Liver (tissue), 9 donors: ENCODE data around the gene PSEN2. TPM values are rescaled to one million over a fixed set of nuclear protein-coding genes. Genes with fewer than 3 reads are reported as not detected.
A peak's percentile ranks its signal among the peaks of the same experiment; 100 is the strongest.

Experiments used
- DNase-seq: peaks from one replicate; pipeline ENCODE4 v3.0.0-alpha.2; 2017; ENCODE audit warnings: low spot score
- H3K27ac ChIP-seq, 2 donors: one replicate each; pipeline ENCODE4 v1.7.0; 2013; ENCODE audit warnings: inconsistent platforms in 2 of 2, low read length in 2 of 2, control low read depth in 1 of 2, low read depth in 1 of 2, mild to moderate bottlenecking in 1 of 2
- H3K27me3 ChIP-seq, 4 donors: one replicate each; pipeline versions ENCODE4 v1.6.1 to v1.7.0; 2013; ENCODE audit warnings: low read length in 3 of 4, inconsistent platforms in 1 of 4, mild to moderate bottlenecking in 1 of 4, moderate library complexity in 1 of 4; ENCODE audit not compliant: control insufficient read depth in 4 of 4, insufficient read depth in 4 of 4
- H3K36me3 ChIP-seq, 4 donors: one replicate each; pipeline versions ENCODE4 v1.6.1 to v1.7.0; 2013; ENCODE audit warnings: low read length in 3 of 4, mild to moderate bottlenecking in 3 of 4, low read depth in 1 of 4, moderate library complexity in 1 of 4; ENCODE audit not compliant: control insufficient read depth in 4 of 4, insufficient read depth in 3 of 4
- H3K4me1 ChIP-seq, 4 donors: one replicate each; pipeline versions ENCODE4 v1.6.1 to v1.7.0; 2013; ENCODE audit warnings: low read length in 3 of 4, mild to moderate bottlenecking in 3 of 4, moderate library complexity in 1 of 4; ENCODE audit not compliant: control insufficient read depth in 4 of 4, insufficient read depth in 4 of 4
- H3K4me3 ChIP-seq, 3 donors: one replicate each; pipeline versions ENCODE4 v1.6.1 to v1.7.0; 2013; ENCODE audit warnings: low read length in 3 of 3, control low read depth in 1 of 3, low read depth in 1 of 3, mild to moderate bottlenecking in 1 of 3
- H3K9ac ChIP-seq, 2 donors: one replicate each; pipeline ENCODE4 v1.7.0; 2013; ENCODE audit warnings: low read length in 2 of 2, mild to moderate bottlenecking in 2 of 2, moderate library complexity in 2 of 2, control low read depth in 1 of 2, low read depth in 1 of 2
- H3K9me3 ChIP-seq, 4 donors: one replicate each; pipeline versions ENCODE4 v1.6.1 to v1.7.0; 2013; ENCODE audit warnings: low read length in 3 of 4; ENCODE audit not compliant: control insufficient read depth in 4 of 4
- EGR1 ChIP-seq, 2 donors: IDR thresholded peaks; 2 replicates each; pipeline ENCODE4 v1.6.1; 2016 to 2018; ENCODE audit warnings: antibody characterized with exemption in 2 of 2, low read depth in 2 of 2
- FOXA2 ChIP-seq: IDR thresholded peaks from 2 replicates; pipeline ENCODE4 v1.6.1; 2016; ENCODE audit warnings: antibody characterized with exemption
- GABPA ChIP-seq, 2 donors: IDR thresholded peaks in 1 of 2; conservative IDR thresholded peaks in 1 of 2; 2 replicates each; pipeline ENCODE4 v1.6.1; 2016; ENCODE audit warnings: antibody characterized with exemption in 2 of 2, mild to moderate bottlenecking in 1 of 2, moderate library complexity in 1 of 2
- HNF4A ChIP-seq, 2 donors: conservative IDR thresholded peaks; 2 replicates each; pipeline ENCODE4 v1.6.1; 2016; ENCODE audit warnings: antibody characterized with exemption in 2 of 2, mild to moderate bottlenecking in 2 of 2
- MAX ChIP-seq: IDR thresholded peaks from 2 replicates; pipeline ENCODE4 v1.6.1; 2016; ENCODE audit warnings: antibody characterized with exemption
- RAD21 ChIP-seq, 2 donors: IDR thresholded peaks; 2 replicates each; pipeline ENCODE4 v1.6.1; 2016; ENCODE audit warnings: antibody characterized with exemption in 2 of 2, mild to moderate bottlenecking in 2 of 2
- RXRA ChIP-seq, 2 donors: IDR thresholded peaks; 2 replicates each; pipeline ENCODE4 v1.6.1; 2017 to 2018; ENCODE audit warnings: antibody characterized with exemption in 2 of 2, mild to moderate bottlenecking in 1 of 2
- SP1 ChIP-seq: IDR thresholded peaks from 2 replicates; pipeline ENCODE4 v1.6.1; 2018; ENCODE audit warnings: antibody characterized with exemption, mild to moderate bottlenecking
- WGBS: extraction: QIAGEN DNeasy Blood & Tissue Kit; methylation state at CpG from one replicate; pipeline ENCODE4 v1.1.7; 2013; 5-methylcytosine and 5-hydroxymethylcytosine counted together
- polyA plus RNA-seq, 2 donors: library from polyadenylated mRNA; stranded (reverse) in 1 of 2; unstranded in 1 of 2; fragments of 200-250 nt in 1 of 2; fragments of >200 nt in 1 of 2; fragmentation: Nextera tagmentation in 1 of 2; extraction: Ambion mirVana in 1 of 2; gene quantifications; one replicate each; pipeline versions ENCODE4 v1.2.1 to v1.2.3, GENCODE V29; 2013 to 2015
- total RNA-seq, 2 donors: library from RNA; depleted of rRNA; stranded (reverse); fragments of >200 nt; gene quantifications; one replicate each; pipeline ENCODE4 v1.2.3, GENCODE V29; 2014
- TF ChIP-seq, protein P1 (sequence below): IDR thresholded peaks from 2 replicates; pipeline ENCODE4 v1.6.1; 2016; ENCODE audit warnings: antibody characterized with exemption
- TF ChIP-seq, protein P2 (sequence below): fragments of 150-350 bp; IDR thresholded peaks from 2 replicates; pipeline ENCODE4 v1.5.1; 2017; ENCODE audit warnings: improper control_type of control experiment, low read depth, low read length; ENCODE audit not compliant: missing input control
- TF ChIP-seq, protein P3 (sequence below): IDR thresholded peaks from 2 replicates; pipeline ENCODE4 v1.6.1; 2016; ENCODE audit warnings: antibody characterized with exemption, mild to moderate bottlenecking
- donor health status: healthy.
- donor health status: healthy.
- donor health status: healthy.
- donor health status: healthy.
- donor health status: healthy.

Gene PSEN2
- total and polyA plus RNA-seq, 4 donors, result 6.9 to 19.0 (median 10.8) TPM

GRCh38 chr1:226826479-226827261 is 43.7 kb upstream of the PSEN2 start (continued):
- TF ChIP-seq, protein P1, sequence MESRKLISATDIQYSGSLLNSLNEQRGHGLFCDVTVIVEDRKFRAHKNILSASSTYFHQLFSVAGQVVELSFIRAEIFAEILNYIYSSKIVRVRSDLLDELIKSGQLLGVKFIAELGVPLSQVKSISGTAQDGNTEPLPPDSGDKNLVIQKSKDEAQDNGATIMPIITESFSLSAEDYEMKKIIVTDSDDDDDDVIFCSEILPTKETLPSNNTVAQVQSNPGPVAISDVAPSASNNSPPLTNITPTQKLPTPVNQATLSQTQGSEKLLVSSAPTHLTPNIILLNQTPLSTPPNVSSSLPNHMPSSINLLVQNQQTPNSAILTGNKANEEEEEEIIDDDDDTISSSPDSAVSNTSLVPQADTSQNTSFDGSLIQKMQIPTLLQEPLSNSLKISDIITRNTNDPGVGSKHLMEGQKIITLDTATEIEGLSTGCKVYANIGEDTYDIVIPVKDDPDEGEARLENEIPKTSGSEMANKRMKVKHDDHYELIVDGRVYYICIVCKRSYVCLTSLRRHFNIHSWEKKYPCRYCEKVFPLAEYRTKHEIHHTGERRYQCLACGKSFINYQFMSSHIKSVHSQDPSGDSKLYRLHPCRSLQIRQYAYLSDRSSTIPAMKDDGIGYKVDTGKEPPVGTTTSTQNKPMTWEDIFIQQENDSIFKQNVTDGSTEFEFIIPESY, result no peak

DNA sequence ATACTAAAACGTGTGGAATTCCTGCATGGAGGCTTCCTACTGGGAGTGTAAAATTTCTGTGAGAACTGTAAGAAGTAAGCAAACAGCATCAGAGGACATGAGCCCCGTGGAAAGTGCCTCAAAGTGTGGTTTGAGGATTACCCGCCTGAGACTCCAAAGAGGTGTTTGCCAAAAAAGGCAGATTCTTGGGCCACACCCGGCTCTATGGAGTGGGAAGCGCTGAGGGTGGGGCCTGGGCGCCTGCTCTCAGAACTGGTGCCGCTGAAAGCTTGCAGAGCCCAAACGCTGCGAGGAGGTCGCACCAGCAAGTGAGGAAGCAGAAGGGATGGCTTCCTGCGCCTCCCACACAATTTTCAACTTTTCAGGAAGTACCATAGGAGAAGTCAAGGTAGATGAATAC is 43.0 kb upstream of the PSEN2 start:
- Histone ChIP-seq H3K36me3 (no peaks in the 10 kb centered on the region), H3K4me1 (peaks cover 0 to 1% (median 0%) of the 10 kb centered on the region in 4 donors), H3K27ac (peak overlapping the region in 1 of 2 donors; percentile 15), H3K9me3 (no peaks in the 10 kb centered on the region), H3K9ac (no peak overlapping the region), H3K4me3 (no peak overlapping the region), H3K27me3 (no peaks in the 10 kb centered on the region)
- 74% methylated on average over 11 of the region's 11 CpGs for WGBS
- TF ChIP-seq MAX, result no peak
- no peak for TF ChIP-seq GABPA (IDR thresholded peaks at IDR 0.05 in 1 of 2, conservative IDR thresholded peaks at IDR 0.05 in 1 of 2)
- no peak for TF ChIP-seq FOXA2
- TF ChIP-seq SP1, result no peak
- TF ChIP-seq, protein P1, result no peak
- no peak for TF ChIP-seq RAD21 (IDR thresholded peaks at IDR 0.05)
- TF ChIP-seq, protein P2, sequence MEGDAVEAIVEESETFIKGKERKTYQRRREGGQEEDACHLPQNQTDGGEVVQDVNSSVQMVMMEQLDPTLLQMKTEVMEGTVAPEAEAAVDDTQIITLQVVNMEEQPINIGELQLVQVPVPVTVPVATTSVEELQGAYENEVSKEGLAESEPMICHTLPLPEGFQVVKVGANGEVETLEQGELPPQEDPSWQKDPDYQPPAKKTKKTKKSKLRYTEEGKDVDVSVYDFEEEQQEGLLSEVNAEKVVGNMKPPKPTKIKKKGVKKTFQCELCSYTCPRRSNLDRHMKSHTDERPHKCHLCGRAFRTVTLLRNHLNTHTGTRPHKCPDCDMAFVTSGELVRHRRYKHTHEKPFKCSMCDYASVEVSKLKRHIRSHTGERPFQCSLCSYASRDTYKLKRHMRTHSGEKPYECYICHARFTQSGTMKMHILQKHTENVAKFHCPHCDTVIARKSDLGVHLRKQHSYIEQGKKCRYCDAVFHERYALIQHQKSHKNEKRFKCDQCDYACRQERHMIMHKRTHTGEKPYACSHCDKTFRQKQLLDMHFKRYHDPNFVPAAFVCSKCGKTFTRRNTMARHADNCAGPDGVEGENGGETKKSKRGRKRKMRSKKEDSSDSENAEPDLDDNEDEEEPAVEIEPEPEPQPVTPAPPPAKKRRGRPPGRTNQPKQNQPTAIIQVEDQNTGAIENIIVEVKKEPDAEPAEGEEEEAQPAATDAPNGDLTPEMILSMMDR, result no peak
- TF ChIP-seq RXRA (IDR thresholded peaks at IDR 0.05), result no peak
- peak; percentile 44 for DNase-seq

GRCh38 chr1:226827968-226828513 is 42.4 kb upstream of the PSEN2 start:
- DNase-seq, result peak; percentile 93
- Histone ChIP-seq H3K4me1 (peaks cover 0 to 1% (median 0%) of the 10 kb centered on the region in 4 donors), H3K27me3 (no peaks in the 10 kb centered on the region), H3K9me3 (no peaks in the 10 kb centered on the region), H3K36me3 (no peaks in the 10 kb centered on the region), H3K9ac (no peak overlapping the region), H3K4me3 (no peak overlapping the region), H3K27ac (peak overlapping the region in 1 of 2 donors; percentile 15)
- WGBS, result 16% methylated on average over 19 of the region's 19 CpGs
- no peak for TF ChIP-seq MAX
- TF ChIP-seq, protein P1, result no peak
- no peak for TF ChIP-seq EGR1 (IDR thresholded peaks at IDR 0.05; ENCODE audit: low read depth in 2 of 2)
- TF ChIP-seq, protein P2, result peak; percentile 89
- TF ChIP-seq SP1, result no peak
- no peak for TF ChIP-seq HNF4A (conservative IDR thresholded peaks at IDR 0.05)
- peak; percentile 96 to 98 for TF ChIP-seq RAD21 (IDR thresholded peaks at IDR 0.05)
- TF ChIP-seq, protein P3, sequence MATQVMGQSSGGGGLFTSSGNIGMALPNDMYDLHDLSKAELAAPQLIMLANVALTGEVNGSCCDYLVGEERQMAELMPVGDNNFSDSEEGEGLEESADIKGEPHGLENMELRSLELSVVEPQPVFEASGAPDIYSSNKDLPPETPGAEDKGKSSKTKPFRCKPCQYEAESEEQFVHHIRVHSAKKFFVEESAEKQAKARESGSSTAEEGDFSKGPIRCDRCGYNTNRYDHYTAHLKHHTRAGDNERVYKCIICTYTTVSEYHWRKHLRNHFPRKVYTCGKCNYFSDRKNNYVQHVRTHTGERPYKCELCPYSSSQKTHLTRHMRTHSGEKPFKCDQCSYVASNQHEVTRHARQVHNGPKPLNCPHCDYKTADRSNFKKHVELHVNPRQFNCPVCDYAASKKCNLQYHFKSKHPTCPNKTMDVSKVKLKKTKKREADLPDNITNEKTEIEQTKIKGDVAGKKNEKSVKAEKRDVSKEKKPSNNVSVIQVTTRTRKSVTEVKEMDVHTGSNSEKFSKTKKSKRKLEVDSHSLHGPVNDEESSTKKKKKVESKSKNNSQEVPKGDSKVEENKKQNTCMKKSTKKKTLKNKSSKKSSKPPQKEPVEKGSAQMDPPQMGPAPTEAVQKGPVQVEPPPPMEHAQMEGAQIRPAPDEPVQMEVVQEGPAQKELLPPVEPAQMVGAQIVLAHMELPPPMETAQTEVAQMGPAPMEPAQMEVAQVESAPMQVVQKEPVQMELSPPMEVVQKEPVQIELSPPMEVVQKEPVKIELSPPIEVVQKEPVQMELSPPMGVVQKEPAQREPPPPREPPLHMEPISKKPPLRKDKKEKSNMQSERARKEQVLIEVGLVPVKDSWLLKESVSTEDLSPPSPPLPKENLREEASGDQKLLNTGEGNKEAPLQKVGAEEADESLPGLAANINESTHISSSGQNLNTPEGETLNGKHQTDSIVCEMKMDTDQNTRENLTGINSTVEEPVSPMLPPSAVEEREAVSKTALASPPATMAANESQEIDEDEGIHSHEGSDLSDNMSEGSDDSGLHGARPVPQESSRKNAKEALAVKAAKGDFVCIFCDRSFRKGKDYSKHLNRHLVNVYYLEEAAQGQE, result no peak
